Chondrocyte (in vitro differentiated cells): ENCODE results near the gene HSPA14. TPM values are rescaled to one million over a fixed set of nuclear protein-coding genes. Genes with fewer than 3 reads are reported as not detected.
A peak's percentile ranks its signal among the peaks of the same experiment; 100 is the strongest.
"Not testable (repeated sequence)": the region's sequence is repeated elsewhere in the genome, so short reads cannot be mapped to it uniquely, and the experiment has no call there.

Experiments
- DNase-seq: peaks from one replicate; pipeline ENCODE4 v3.0.0; 2021; ENCODE audit warnings: mixed read lengths, low spot score
- H3K27ac Mint-ChIP-seq: one replicate; pipeline ENCODE4 v1.8.0; 2021; ENCODE audit warnings: mild to moderate bottlenecking, moderate library complexity, mixed read lengths; ENCODE audit not compliant: unreplicated experiment
- H3K27me3 Mint-ChIP-seq: 2 replicates; pipeline ENCODE4 v1.8.0; 2021; ENCODE audit warnings: low read depth, mixed read lengths
- H3K36me3 Mint-ChIP-seq: 2 replicates; pipeline ENCODE4 v1.8.0; 2021; ENCODE audit warnings: low read depth, mixed read lengths
- H3K4me1 Mint-ChIP-seq: 2 replicates; pipeline ENCODE4 v1.8.0; 2021; ENCODE audit warnings: low read depth, mild to moderate bottlenecking, mixed read lengths
- H3K4me3 Mint-ChIP-seq: one replicate; pipeline ENCODE4 v1.8.0; 2021; ENCODE audit warnings: mild to moderate bottlenecking, moderate library complexity, mixed read lengths; ENCODE audit not compliant: unreplicated experiment
- H3K9me3 Mint-ChIP-seq: 2 replicates; pipeline ENCODE4 v1.8.0; 2021; ENCODE audit warnings: low read depth, mixed read lengths
- total RNA-seq: library from RNA; stranded (reverse); gene quantifications from 3 replicates; pipeline ENCODE4 v1.2.1, GENCODE V29; 2021
- TF ChIP-seq, protein P1 (sequence below): fragments of 200-600 bp; sonication (generic); IDR thresholded peaks from 2 replicates; pipeline ENCODE4 v1.5.0; 2021; ENCODE audit warnings: antibody characterized with exemption, mild to moderate bottlenecking, moderate library complexity

Gene HSPA14
- total RNA-seq, 1 donor from 2014 or later = 7.0 TPM

DNA sequence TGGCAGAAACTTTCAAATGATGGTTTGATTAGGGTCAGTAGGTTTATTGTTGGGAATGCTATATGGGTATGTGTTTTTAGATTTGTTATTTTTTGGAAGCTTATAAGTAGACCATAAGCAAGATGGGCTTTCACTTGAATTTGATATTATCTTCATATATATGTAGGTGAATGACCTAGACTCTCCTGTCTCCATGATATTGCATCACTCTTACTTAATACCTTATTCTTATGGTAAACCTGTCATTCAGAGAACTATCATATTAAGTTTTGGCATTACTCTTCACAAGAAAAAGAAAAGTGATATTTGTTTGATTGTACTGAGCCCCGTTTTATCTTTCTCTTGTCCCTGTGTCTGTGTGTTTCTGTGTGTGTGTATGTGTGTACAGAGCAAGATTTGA lies 17.3 kb downstream of the HSPA14 start:
- H3K27ac Mint-ChIP-seq = no peak overlapping the region
- DNase-seq = no peak
- H3K4me1 Mint-ChIP-seq = peaks cover 7% of the 10 kb centered on the region
- TF ChIP-seq, protein P1, sequence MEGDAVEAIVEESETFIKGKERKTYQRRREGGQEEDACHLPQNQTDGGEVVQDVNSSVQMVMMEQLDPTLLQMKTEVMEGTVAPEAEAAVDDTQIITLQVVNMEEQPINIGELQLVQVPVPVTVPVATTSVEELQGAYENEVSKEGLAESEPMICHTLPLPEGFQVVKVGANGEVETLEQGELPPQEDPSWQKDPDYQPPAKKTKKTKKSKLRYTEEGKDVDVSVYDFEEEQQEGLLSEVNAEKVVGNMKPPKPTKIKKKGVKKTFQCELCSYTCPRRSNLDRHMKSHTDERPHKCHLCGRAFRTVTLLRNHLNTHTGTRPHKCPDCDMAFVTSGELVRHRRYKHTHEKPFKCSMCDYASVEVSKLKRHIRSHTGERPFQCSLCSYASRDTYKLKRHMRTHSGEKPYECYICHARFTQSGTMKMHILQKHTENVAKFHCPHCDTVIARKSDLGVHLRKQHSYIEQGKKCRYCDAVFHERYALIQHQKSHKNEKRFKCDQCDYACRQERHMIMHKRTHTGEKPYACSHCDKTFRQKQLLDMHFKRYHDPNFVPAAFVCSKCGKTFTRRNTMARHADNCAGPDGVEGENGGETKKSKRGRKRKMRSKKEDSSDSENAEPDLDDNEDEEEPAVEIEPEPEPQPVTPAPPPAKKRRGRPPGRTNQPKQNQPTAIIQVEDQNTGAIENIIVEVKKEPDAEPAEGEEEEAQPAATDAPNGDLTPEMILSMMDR = no peak
- no peak overlapping the region for H3K4me3 Mint-ChIP-seq
- H3K36me3 Mint-ChIP-seq = peaks cover 14% of the 10 kb centered on the region
- H3K9me3 Mint-ChIP-seq = no peaks in the 10 kb centered on the region
- no peaks in the 10 kb centered on the region for H3K27me3 Mint-ChIP-seq

DNA sequence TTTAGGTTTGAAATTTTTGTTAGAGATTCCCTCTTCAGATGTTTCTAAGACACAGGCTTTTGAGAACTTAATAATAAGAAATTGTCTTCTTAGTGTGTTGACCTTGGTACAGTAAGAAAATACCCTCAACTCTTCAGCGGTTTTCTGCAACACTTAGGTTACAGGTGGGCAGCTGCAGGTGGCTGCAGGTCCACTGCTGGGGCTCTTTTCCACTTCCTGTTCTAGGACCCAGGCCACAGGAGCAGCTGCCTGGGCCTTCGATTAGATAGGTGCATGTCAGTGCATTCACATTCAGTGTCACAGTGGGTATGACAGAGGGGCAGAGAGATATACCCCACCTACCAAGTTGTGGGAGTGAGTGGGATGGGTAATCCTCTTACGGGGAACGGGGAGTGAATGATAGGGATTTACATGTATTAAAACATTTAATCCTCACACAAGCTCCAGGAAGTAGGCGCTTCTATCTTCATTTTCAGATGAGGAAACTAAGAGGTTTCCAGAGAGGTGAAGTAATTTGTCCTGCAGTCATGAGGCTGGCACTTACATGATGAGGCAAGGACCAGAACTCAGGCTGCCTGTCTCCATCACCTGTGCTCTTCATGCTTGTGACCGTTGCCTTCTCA lies 20.3 kb downstream of the HSPA14 start:
- Mint-ChIP-seq H3K4me1 (peaks cover 7% of the 10 kb centered on the region), H3K9me3 (no peaks in the 10 kb centered on the region), H3K4me3 (no peak overlapping the region), H3K27me3 (no peaks in the 10 kb centered on the region), H3K36me3 (peaks cover 15% of the 10 kb centered on the region), H3K27ac (no peak overlapping the region)
- no peak for DNase-seq
- TF ChIP-seq, protein P1 = no peak

DNA sequence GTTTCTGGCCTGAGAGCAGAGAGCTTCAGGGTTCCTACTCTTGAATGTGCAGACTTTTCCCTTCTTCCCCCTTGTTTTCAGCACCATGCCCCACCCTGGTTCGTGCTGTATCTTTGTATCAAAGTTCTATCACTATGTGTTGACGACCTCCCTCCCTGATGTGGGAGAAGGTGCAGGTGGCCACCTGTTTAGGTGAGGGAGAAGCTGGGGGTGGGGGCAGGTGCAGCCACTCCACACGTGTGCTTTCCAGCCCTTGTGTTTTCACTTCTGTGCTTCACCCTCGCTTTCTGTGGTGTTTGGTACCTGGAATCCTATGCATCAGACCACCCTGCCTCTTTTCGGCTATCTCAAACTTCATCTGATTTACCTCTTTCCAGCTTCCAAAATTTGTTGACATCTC lies 20.9 kb downstream of the HSPA14 start:
- Mint-ChIP-seq H3K27me3 (no peaks in the 10 kb centered on the region), H3K36me3 (peaks cover 12% of the 10 kb centered on the region), H3K9me3 (no peaks in the 10 kb centered on the region), H3K4me3 (no peak overlapping the region), H3K27ac (no peak overlapping the region), H3K4me1 (peaks cover 7% of the 10 kb centered on the region)
- TF ChIP-seq, protein P1 = no peak
- DNase-seq = no peak

DNA sequence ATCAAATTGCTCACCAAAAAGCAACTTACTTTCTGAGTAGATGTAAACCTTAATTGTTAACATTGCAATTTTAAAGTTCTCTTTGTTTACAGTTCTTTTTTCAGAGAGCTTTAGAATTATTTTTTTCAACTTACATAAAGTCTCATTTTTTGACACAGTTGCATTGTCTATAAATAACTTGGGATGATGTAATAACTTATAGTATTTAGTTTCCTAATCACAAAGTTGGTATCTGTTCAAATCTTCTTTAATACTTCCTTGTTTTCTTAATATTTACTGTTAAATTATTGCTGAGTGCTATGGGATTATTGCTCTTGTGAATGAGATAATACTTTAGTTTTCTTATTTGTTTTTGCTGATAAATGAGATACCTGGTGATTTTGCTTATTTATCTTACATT lies 21.7 kb downstream of the HSPA14 start:
- H3K27me3 Mint-ChIP-seq = no peaks in the 10 kb centered on the region
- H3K4me1 Mint-ChIP-seq = peaks cover 7% of the 10 kb centered on the region
- no peak overlapping the region for H3K27ac Mint-ChIP-seq
- no peaks in the 10 kb centered on the region for H3K9me3 Mint-ChIP-seq
- peaks cover 12% of the 10 kb centered on the region for H3K36me3 Mint-ChIP-seq
- DNase-seq = no peak
- H3K4me3 Mint-ChIP-seq = no peak overlapping the region
- TF ChIP-seq, protein P1 = no peak

DNA sequence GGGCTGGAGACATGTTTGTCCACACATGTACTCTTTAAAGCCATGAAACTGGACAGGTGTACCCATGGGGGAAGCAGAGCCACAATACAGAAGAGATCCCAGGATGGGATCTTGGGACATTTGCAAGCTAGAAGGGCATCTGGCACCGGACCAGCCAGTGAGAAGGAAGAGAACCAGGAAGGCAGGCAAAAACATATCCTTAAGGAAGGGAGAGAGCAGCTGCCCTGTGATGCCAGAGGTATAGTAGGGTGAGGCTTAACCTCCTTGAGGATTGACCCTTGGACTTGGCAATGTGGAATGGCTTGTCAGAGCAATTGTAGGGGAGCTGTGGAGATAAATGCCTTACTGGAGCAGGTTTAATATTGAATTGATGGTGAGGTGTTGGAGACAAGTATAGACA lies 22.7 kb downstream of the HSPA14 start:
- no peak for DNase-seq
- Mint-ChIP-seq H3K36me3 (peaks cover 14% of the 10 kb centered on the region), H3K4me3 (no peak overlapping the region), H3K27ac (peak overlapping the region; percentile 1), H3K27me3 (no peaks in the 10 kb centered on the region), H3K9me3 (peaks cover 3% of the 10 kb centered on the region), H3K4me1 (peaks cover 7% of the 10 kb centered on the region)
- TF ChIP-seq, protein P1 = no peak

DNA sequence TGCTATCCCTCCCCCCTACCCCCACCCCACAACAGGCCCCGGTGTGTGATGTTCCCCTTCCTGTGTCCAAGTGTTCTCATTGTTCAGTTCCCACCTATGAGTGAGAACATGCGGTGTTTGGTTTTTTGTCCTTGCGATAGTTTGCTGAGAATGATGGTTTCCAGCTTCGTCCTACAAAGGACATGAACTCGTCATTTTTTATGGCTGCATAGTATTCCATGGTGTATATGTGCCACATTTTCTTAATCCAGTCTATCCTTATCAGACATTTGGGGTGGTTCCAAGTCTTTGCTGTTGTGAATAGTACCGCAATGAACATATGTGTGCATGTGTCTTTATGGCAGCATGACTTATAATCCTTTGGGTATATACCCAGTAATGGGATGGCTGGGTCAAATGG lies 26.4 kb downstream of the HSPA14 start:
- H3K36me3 Mint-ChIP-seq = peaks cover 21% of the 10 kb centered on the region
- not testable (repeated sequence) for H3K4me1 Mint-ChIP-seq, H3K9me3 Mint-ChIP-seq, H3K4me3 Mint-ChIP-seq, DNase-seq, H3K27me3 Mint-ChIP-seq, H3K27ac Mint-ChIP-seq

DNA sequence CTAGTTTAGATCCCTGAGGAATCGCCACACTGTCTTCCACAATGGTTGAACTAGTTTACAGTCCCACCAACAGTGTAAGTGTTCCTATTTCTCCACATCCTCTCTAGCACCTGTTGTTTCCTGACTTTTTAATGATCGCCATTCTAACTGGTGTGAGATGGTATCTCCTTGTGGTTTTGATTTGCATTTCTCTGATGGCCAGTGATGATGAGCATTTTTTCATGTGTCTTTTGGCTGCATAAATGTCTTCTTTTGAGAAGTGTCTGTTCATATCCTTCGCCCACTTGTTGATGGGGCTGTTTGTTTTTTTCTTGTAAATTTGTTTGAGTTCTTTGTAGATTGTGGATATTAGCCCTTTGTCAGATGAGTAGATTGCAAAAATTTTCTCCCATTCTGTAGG lies 26.8 kb downstream of the HSPA14 start:
- not testable (repeated sequence) for DNase-seq, H3K4me1 Mint-ChIP-seq, H3K27ac Mint-ChIP-seq, H3K9me3 Mint-ChIP-seq, H3K27me3 Mint-ChIP-seq, H3K4me3 Mint-ChIP-seq
- H3K36me3 Mint-ChIP-seq = peaks cover 24% of the 10 kb centered on the region
